HG03354 (cell line): ENCODE results near the gene ZDHHC14.

Source experiments
- ATAC-seq: cut with Tn5 transposase; IDR thresholded peaks from one replicate; pipeline ENCODE4 v1.9.1; 2021; ENCODE audit warnings: mild to moderate bottlenecking; ENCODE audit not compliant: unreplicated experiment, poor library complexity, severe bottlenecking

ZDHHC14 gene

GRCh38 chr6:157525292-157525889, 144.4 kb downstream of the ZDHHC14 start:
- ATAC-seq: no peak

GRCh38 chr6:157525918-157526425, 145.0 kb downstream of the ZDHHC14 start:
- ATAC-seq: no peak

GRCh38 chr6:157527471-157527907, 146.5 kb downstream of the ZDHHC14 start:
- peak; percentile 88 for ATAC-seq

GRCh38 chr6:157528931-157529653, 148.1 kb downstream of the ZDHHC14 start:
- ATAC-seq: no peak

GRCh38 chr6:157529654-157530039, 148.7 kb downstream of the ZDHHC14 start:
- ATAC-seq: no peak

GRCh38 chr6:157530126-157530525, 149.1 kb downstream of the ZDHHC14 start:
- ATAC-seq: no peak

- no peak for ATAC-seq
Observed at GRCh38 chr6:157530724-157531168, 149.8 kb downstream of the ZDHHC14 start.

- ATAC-seq: no peak
Observed at GRCh38 chr6:157531169-157531985, 150.4 kb downstream of the ZDHHC14 start.

- no peak for ATAC-seq
Observed at GRCh38 chr6:157531986-157532365, 151.0 kb downstream of the ZDHHC14 start.

GRCh38 chr6:157533048-157533871, 152.3 kb downstream of the ZDHHC14 start:
- no peak for ATAC-seq

GRCh38 chr6:157534134-157534871, 153.3 kb downstream of the ZDHHC14 start:
- ATAC-seq: no peak

GRCh38 chr6:157534977-157535339, 154.0 kb downstream of the ZDHHC14 start:
- no peak for ATAC-seq

- peak; percentile 77 for ATAC-seq
Observed at GRCh38 chr6:157535340-157536222, 154.6 kb downstream of the ZDHHC14 start.

- no peak for ATAC-seq
Observed at GRCh38 chr6:157536223-157536545, 155.2 kb downstream of the ZDHHC14 start.

GRCh38 chr6:157537556-157537955, 156.6 kb downstream of the ZDHHC14 start:
- no peak for ATAC-seq

GRCh38 chr6:157538168-157538567, 157.2 kb downstream of the ZDHHC14 start:
- peak; percentile 35 for ATAC-seq

- no peak for ATAC-seq
Observed at GRCh38 chr6:157538698-157539097, 157.7 kb downstream of the ZDHHC14 start.

- ATAC-seq: no peak
Observed at GRCh38 chr6:157539421-157539822, 158.4 kb downstream of the ZDHHC14 start.
